H1 (cell line): Measurements from ENCODE around the gene PGP. TPM values are rescaled to one million over a fixed set of nuclear protein-coding genes. Genes with fewer than 3 reads are reported as not detected.

ENCODE experiments used
- BRCA1 ChIP-seq: IDR thresholded peaks from 2 replicates; pipeline ENCODE4 v1.6.1; 2012; ENCODE audit warnings: low read depth, low read length, improper control_type of control experiment
- CREB1 ChIP-seq: IDR thresholded peaks from 2 replicates; pipeline ENCODE4 v1.6.1; 2012; ENCODE audit warnings: inconsistent platforms
- NRF1 ChIP-seq: IDR thresholded peaks from 2 replicates; pipeline ENCODE4 v1.6.1; 2011; ENCODE audit warnings: mild to moderate bottlenecking, low read depth, low read length, improper control_type of control experiment
- SAP30 ChIP-seq: fragments of 300-600 bp; sonication (generic); IDR thresholded peaks from 2 replicates; pipeline ENCODE4 v1.7.1; 2012; ENCODE audit warnings: low read length, moderate library complexity, mild to moderate bottlenecking, inconsistent platforms; ENCODE audit not compliant: insufficient read depth, insufficient replicate concordance
- SIN3A ChIP-seq, 2 experiments: IDR thresholded peaks in 1 of 2; conservative IDR thresholded peaks in 1 of 2; 2 replicates each; pipeline ENCODE4 v1.6.1; 2011 to 2012; ENCODE audit warnings: low read length in 2 of 2, improper control_type of control experiment in 1 of 2, low read depth in 1 of 2, mild to moderate bottlenecking in 1 of 2
- YY1 ChIP-seq: IDR thresholded peaks from 2 replicates; pipeline ENCODE4 v1.6.1; 2011; ENCODE audit warnings: low read depth, mild to moderate bottlenecking, low read length
- polyA plus RNA-seq, 7 experiments: library from polyadenylated mRNA; depleted of rRNA in 3 of 7; stranded (reverse) in 5 of 7; unstranded in 2 of 7; fragments of >200 nt in 5 of 7; fragments of 200-250 nt in 2 of 7; gene quantifications; 1 replicate in 5 of 7; 2 replicates in 1 of 7; 4 replicates in 1 of 7; pipeline versions ENCODE4 v1.2.1 to v1.2.3, GENCODE V29; 2011 to 2013; ENCODE audit warnings: missing spikeins in 2 of 7, mixed read lengths in 2 of 7
- total RNA-seq: library from RNA; stranded (reverse); fragmentation: NEBNext Ultra II Directional; extraction: Animal tissue kit (Norgen Biotek cat#: 25700); gene quantifications from 2 replicates; pipeline ENCODE4 v1.2.1, GENCODE V29; 2021
- TF ChIP-seq, protein P1 (sequence below): IDR thresholded peaks from 2 replicates; pipeline ENCODE4 v1.6.1; 2012; ENCODE audit warnings: low read length, inconsistent platforms

Gene PGP
- total and polyA plus RNA-seq, 2 of the 8 experiments (the other 6 are each of a cell fraction or from before 2014, with no cell fraction given) = 30.9 to 55.9 TPM

DNA sequence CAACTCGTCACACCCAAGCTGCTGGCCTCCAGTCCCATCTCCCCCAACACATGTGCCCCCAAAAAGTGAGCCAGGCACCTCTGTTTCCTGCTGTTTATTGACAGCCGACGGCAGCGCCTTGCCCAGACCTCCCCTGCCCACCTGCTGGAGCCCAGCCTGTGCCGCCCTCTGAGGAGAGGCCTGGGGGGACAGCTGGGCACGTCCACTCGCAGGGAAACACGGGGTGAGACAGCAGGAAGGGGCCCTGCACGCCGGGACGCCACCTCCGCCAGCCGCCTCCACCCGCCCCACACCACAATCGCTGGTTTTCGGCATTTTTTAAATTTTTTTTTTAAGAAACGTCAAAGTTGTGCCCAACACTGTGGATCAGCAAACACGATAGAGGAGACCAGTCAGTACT lies 37.5 kb downstream of the PGP start (continued):
- TF ChIP-seq SAP30 (no peak), CREB1 (no peak), BRCA1 (no peak), NRF1 (no peak), YY1 (no peak), SIN3A (conservative IDR thresholded peaks at IDR 0.05 in 1 of 2, IDR thresholded peaks at IDR 0.05 in 1 of 2; ENCODE audit: low read depth in 1 of 2, low read length in 2 of 2) (no peak)
- TF ChIP-seq, protein P1, sequence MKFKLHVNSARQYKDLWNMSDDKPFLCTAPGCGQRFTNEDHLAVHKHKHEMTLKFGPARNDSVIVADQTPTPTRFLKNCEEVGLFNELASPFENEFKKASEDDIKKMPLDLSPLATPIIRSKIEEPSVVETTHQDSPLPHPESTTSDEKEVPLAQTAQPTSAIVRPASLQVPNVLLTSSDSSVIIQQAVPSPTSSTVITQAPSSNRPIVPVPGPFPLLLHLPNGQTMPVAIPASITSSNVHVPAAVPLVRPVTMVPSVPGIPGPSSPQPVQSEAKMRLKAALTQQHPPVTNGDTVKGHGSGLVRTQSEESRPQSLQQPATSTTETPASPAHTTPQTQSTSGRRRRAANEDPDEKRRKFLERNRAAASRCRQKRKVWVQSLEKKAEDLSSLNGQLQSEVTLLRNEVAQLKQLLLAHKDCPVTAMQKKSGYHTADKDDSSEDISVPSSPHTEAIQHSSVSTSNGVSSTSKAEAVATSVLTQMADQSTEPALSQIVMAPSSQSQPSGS = no peak
